ENCODE results near the gene GAS2L2.

The GAS2L2 gene

GRCh38 chr17:35763767-35764122, 10.7 kb upstream of the GAS2L2 start:
- peak overlapping the region; percentile 48; the same call in 1 of the 2 replicates for H3K4me2 ChIP-seq
- no peak for TF ChIP-seq CTCF (conservative IDR thresholded peaks at IDR 0.05; ENCODE audit: low read depth, low read length)
- peak overlapping the region; percentile 26; the same call in 1 of the 2 replicates for H2AFZ ChIP-seq (ENCODE audit: low read depth)
- no peaks in the 10 kb centered on the region for H3K36me3 ChIP-seq (ENCODE audit: insufficient read depth)
- H3K4me1 ChIP-seq (ENCODE audit: low read depth, poor library complexity, severe bottlenecking), result peaks cover 5% of the 10 kb centered on the region
- H3K27me3 ChIP-seq (ENCODE audit: insufficient read depth, low read depth), result no peaks in the 10 kb centered on the region
- H3K79me2 ChIP-seq (ENCODE audit: insufficient read depth, low read depth), result no peaks in the 10 kb centered on the region
- no peak overlapping the region for H3K27ac ChIP-seq
- no peak overlapping the region for H3K9ac ChIP-seq
- H3K4me3 ChIP-seq (IDR thresholded peaks at IDR 0.05; ENCODE audit: insufficient read depth, low read depth, low read length), result no peak overlapping the region
- H4K20me1 ChIP-seq (ENCODE audit: insufficient read depth), result no peaks in the 10 kb centered on the region

- Histone ChIP-seq H3K4me3 (IDR thresholded peaks at IDR 0.05; ENCODE audit: insufficient read depth, low read depth, low read length) (no peak overlapping the region), H3K36me3 (ENCODE audit: insufficient read depth) (no peaks in the 10 kb centered on the region), H3K4me1 (ENCODE audit: low read depth, poor library complexity, severe bottlenecking) (peaks cover 5% of the 10 kb centered on the region), H4K20me1 (ENCODE audit: insufficient read depth) (no peaks in the 10 kb centered on the region), H3K4me2 (no peak overlapping the region), H3K9ac (no peak overlapping the region), H3K79me2 (ENCODE audit: insufficient read depth, low read depth) (no peaks in the 10 kb centered on the region), H3K27me3 (ENCODE audit: insufficient read depth, low read depth) (no peaks in the 10 kb centered on the region), H3K27ac (no peak overlapping the region), H2AFZ (ENCODE audit: low read depth) (no peak overlapping the region)
- TF ChIP-seq CTCF (conservative IDR thresholded peaks at IDR 0.05; ENCODE audit: low read depth, low read length), result no peak
These were observed 8.6 kb upstream of the GAS2L2 start for GRCh38 chr17:35761601-35762000.

- H2AFZ ChIP-seq (ENCODE audit: low read depth), result no peak within 1 kb of the TSS
- no peaks in the 10 kb centered on the region for H3K27me3 ChIP-seq (ENCODE audit: insufficient read depth, low read depth)
- H3K9ac ChIP-seq, result no peak within 1 kb of the TSS
- H3K79me2 ChIP-seq (ENCODE audit: insufficient read depth, low read depth), result no peaks in the 10 kb centered on the region
- no peak within 1 kb of the TSS for H3K27ac ChIP-seq
- H3K4me2 ChIP-seq, result no peak within 1 kb of the TSS
- TF ChIP-seq CTCF (conservative IDR thresholded peaks at IDR 0.05; ENCODE audit: low read depth, low read length), result no peak
- H3K36me3 ChIP-seq (ENCODE audit: insufficient read depth), result no peaks in the 10 kb centered on the region
- no peak within 1 kb of the TSS for H3K4me3 ChIP-seq (IDR thresholded peaks at IDR 0.05; ENCODE audit: insufficient read depth, low read depth, low read length)
- no peaks in the 10 kb centered on the region for H4K20me1 ChIP-seq (ENCODE audit: insufficient read depth)
- H3K4me1 ChIP-seq (ENCODE audit: low read depth, poor library complexity, severe bottlenecking), result peaks cover 5% of the 10 kb centered on the region
These were observed 7.5 kb upstream of the GAS2L2 start, which contains the start of gene C17orf50 for GRCh38 chr17:35760587-35760986. TSS of gene C17orf50 (plus strand) at chr17:35760887. CDS start at chr17:35760942, 55 bp downstream.

GRCh38 chr17:35757243-35757642, 4.2 kb upstream of the GAS2L2 start:
- Histone ChIP-seq H3K4me2 (no peak overlapping the region), H3K4me1 (ENCODE audit: low read depth, poor library complexity, severe bottlenecking) (no peaks in the 10 kb centered on the region), H2AFZ (ENCODE audit: low read depth) (no peak overlapping the region), H3K79me2 (ENCODE audit: insufficient read depth, low read depth) (no peaks in the 10 kb centered on the region), H4K20me1 (ENCODE audit: insufficient read depth) (no peaks in the 10 kb centered on the region), H3K27me3 (ENCODE audit: insufficient read depth, low read depth) (no peaks in the 10 kb centered on the region), H3K36me3 (ENCODE audit: insufficient read depth) (no peaks in the 10 kb centered on the region), H3K4me3 (IDR thresholded peaks at IDR 0.05; ENCODE audit: insufficient read depth, low read depth, low read length) (no peak overlapping the region), H3K27ac (no peak overlapping the region), H3K9ac (no peak overlapping the region)
- no peak for TF ChIP-seq CTCF (conservative IDR thresholded peaks at IDR 0.05; ENCODE audit: low read depth, low read length)
